HL-60 (cell line): Measurements from ENCODE around the gene SENP6.

Experiments used
- GABPA ChIP-seq: IDR thresholded peaks from 2 replicates; pipeline ENCODE4 v1.6.1; 2012; ENCODE audit warnings: low read depth
- POLR2AphosphoS5 ChIP-seq: IDR thresholded peaks from 2 replicates; pipeline ENCODE4 v1.6.1; 2012; ENCODE audit warnings: low read depth
- TF ChIP-seq, protein P1 (sequence below): IDR thresholded peaks from one replicate; pipeline ENCODE4 v1.5.1; 2011; ENCODE audit warnings: low read length, control low read depth, inconsistent platforms; ENCODE audit not compliant: insufficient read depth

- TF ChIP-seq, protein P1, sequence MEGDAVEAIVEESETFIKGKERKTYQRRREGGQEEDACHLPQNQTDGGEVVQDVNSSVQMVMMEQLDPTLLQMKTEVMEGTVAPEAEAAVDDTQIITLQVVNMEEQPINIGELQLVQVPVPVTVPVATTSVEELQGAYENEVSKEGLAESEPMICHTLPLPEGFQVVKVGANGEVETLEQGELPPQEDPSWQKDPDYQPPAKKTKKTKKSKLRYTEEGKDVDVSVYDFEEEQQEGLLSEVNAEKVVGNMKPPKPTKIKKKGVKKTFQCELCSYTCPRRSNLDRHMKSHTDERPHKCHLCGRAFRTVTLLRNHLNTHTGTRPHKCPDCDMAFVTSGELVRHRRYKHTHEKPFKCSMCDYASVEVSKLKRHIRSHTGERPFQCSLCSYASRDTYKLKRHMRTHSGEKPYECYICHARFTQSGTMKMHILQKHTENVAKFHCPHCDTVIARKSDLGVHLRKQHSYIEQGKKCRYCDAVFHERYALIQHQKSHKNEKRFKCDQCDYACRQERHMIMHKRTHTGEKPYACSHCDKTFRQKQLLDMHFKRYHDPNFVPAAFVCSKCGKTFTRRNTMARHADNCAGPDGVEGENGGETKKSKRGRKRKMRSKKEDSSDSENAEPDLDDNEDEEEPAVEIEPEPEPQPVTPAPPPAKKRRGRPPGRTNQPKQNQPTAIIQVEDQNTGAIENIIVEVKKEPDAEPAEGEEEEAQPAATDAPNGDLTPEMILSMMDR, result no peak
- TF ChIP-seq POLR2AphosphoS5, result no peak
- TF ChIP-seq GABPA, result no peak
Observed at GRCh38 chr6:75608956-75609533, 7.4 kb downstream of the SENP6 start.
